ENCODE data around the gene IMMT. TPM values are rescaled to one million over a fixed set of nuclear protein-coding genes. Genes with fewer than 3 reads are reported as not detected.

IMMT gene
- total RNA-seq, 4 donors from 2014 or later = 9.7 to 63.0 (median 36.2) TPM

DNA sequence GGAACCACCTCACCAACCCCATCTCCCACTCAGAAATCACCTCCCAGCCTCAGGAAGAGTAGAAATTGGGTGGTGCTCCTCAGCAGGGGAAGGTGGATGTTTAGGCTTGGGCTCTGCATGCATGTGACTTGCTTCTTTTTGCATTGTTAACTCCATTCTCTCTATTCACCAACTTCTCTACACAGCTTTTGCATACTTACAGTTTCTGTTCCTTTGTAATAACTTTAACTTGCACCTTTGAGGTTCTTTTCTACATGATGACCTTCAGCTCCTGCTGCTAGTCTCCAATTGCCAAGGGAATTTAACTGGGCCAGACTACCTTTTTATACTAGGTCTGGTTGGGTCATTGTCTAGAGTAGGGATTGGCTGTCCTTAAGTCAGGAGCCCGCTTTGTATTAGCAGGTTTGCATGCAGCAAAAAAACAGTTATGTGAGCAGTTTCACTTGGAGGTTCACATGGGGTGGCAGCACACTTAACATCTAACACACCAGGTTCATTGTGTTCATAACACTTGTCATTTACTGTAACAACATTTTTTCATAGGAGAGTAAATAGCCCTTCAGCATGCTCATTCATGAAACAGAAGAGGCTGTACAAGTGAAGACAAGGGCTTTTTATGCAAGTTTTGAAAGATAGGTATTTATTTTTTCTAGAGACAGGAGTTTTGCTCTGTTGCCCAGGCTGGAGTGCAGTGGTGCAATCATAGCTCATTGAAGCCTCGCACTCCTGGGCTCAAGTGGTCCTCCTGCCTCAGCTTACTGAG is 16.0 kb upstream of the IMMT start:
- no peaks in the 10 kb centered on the region for H3K9me3 ChIP-seq
- no peak overlapping the region for H3K4me3 ChIP-seq
- no peak for DNase-seq
- H3K27ac ChIP-seq = no peak overlapping the region
- no peaks in the 10 kb centered on the region for H3K4me1 ChIP-seq
- no peak for TF ChIP-seq POLR2A (IDR thresholded peaks at IDR 0.05)
- TF ChIP-seq, protein P1, sequence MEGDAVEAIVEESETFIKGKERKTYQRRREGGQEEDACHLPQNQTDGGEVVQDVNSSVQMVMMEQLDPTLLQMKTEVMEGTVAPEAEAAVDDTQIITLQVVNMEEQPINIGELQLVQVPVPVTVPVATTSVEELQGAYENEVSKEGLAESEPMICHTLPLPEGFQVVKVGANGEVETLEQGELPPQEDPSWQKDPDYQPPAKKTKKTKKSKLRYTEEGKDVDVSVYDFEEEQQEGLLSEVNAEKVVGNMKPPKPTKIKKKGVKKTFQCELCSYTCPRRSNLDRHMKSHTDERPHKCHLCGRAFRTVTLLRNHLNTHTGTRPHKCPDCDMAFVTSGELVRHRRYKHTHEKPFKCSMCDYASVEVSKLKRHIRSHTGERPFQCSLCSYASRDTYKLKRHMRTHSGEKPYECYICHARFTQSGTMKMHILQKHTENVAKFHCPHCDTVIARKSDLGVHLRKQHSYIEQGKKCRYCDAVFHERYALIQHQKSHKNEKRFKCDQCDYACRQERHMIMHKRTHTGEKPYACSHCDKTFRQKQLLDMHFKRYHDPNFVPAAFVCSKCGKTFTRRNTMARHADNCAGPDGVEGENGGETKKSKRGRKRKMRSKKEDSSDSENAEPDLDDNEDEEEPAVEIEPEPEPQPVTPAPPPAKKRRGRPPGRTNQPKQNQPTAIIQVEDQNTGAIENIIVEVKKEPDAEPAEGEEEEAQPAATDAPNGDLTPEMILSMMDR (IDR thresholded peaks at IDR 0.05) = no peak
- H3K36me3 ChIP-seq = no peaks in the 10 kb centered on the region
- H3K27me3 ChIP-seq = no peaks in the 10 kb centered on the region
- intact Hi-C loops (cut with DNase I; ENCODE audit: low total_unique reads) = no loop called here

DNA sequence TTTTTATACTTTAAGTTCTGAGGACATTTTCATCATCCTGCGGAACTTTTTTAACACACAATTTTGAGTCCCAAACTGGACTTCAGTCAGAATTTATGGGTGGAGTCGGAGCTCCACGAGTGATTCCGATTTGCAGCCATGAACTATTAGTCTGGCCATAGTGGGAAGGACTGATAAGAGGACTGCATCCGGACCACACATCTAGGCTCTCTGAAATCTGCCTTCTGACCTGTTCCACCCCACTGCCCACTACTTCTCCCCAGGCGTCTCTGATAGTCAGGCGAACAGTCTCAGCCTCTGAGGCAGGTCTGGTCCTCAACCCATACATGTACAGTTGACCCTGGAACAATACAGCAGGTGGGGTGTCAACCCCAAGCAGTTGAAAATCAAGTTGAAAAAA is 9.2 kb upstream of the IMMT start:
- DNase-seq = no peak
- Histone ChIP-seq H3K36me3 (no peaks in the 10 kb centered on the region), H3K9me3 (no peaks in the 10 kb centered on the region), H3K27ac (no peak overlapping the region), H3K27me3 (no peaks in the 10 kb centered on the region), H3K4me1 (no peaks in the 10 kb centered on the region), H3K4me3 (no peak overlapping the region)
- TF ChIP-seq, protein P1 (IDR thresholded peaks at IDR 0.05) = no peak
- TF ChIP-seq POLR2A (IDR thresholded peaks at IDR 0.05) = no peak
- intact Hi-C loops (cut with DNase I; ENCODE audit: low total_unique reads) = no loop called here

DNA sequence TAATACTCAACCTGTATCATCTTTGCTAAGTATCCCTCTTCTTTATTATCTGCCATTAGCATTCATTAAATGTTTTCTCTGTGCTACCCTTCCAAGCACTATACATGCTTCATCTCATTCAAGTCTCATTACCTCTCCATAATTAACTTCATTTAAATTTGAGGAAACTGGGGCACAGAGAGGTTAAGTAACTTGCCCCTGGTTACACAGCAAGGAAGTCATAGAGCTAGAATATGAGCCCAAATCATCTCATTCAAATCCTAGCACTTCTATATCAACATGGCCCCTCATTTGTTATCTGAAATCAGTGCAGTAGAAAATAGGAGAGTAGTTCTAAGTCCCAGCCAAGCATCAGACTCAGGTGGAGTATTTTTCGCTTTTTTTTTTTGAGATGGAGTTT is 8.4 kb upstream of the IMMT start:
- H3K36me3 ChIP-seq = no peaks in the 10 kb centered on the region
- no peak overlapping the region for H3K4me3 ChIP-seq
- H3K9me3 ChIP-seq = no peaks in the 10 kb centered on the region
- intact Hi-C loops (cut with DNase I; ENCODE audit: low total_unique reads) = no loop called here
- DNase-seq = no peak
- H3K4me1 ChIP-seq = no peaks in the 10 kb centered on the region
- TF ChIP-seq POLR2A (IDR thresholded peaks at IDR 0.05) = no peak
- TF ChIP-seq, protein P1 (IDR thresholded peaks at IDR 0.05) = no peak
- no peak overlapping the region for H3K27ac ChIP-seq
- H3K27me3 ChIP-seq = no peaks in the 10 kb centered on the region

DNA sequence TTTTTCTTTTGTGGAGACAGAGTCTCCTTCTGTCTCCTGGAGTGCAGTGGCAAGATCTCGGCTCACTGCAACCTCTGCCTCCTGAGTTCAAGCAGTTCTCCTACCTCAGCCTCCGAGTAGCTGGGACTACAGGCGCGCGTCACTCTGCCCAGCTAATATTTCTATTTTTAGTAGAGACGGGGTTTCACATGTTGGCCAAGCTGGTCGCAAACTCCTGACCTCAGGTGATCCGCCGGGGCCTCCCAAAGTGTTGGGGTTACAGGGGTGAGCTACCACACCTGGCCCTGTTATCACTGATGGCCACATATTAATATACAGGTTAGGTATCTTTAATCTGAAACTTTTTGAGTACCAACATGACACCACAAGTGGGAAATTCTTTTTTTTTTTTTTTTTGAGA is 7.4 kb upstream of the IMMT start:
- no peaks in the 10 kb centered on the region for H3K36me3 ChIP-seq
- intact Hi-C loops (cut with DNase I; ENCODE audit: low total_unique reads) = no loop called here
- TF ChIP-seq, protein P1 (IDR thresholded peaks at IDR 0.05) = no peak
- TF ChIP-seq POLR2A (IDR thresholded peaks at IDR 0.05) = no peak
- H3K27me3 ChIP-seq = no peaks in the 10 kb centered on the region
- H3K27ac ChIP-seq = no peak overlapping the region
- H3K4me3 ChIP-seq = no peak overlapping the region
- DNase-seq = no peak
- H3K9me3 ChIP-seq = no peaks in the 10 kb centered on the region
- H3K4me1 ChIP-seq = no peaks in the 10 kb centered on the region

DNA sequence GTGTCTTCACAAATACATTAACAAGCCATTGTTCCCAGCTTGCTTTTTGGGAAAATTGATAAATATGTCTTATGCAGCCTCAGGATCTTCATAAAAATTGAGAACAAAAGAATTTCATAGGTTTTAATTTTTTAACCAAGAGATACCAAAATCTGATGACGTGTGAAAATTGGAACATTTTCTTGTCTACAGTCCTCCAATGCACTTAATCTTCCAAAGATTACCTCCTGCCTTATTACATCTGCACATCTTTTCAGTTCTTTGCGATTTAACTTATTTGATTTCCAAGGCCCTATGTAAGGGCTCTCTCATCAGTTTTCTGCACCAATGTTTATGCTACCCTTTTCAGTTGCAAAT is 7.1 kb upstream of the IMMT start:
- Histone ChIP-seq H3K4me1 (no peaks in the 10 kb centered on the region), H3K36me3 (no peaks in the 10 kb centered on the region), H3K4me3 (no peak overlapping the region), H3K27ac (no peak overlapping the region), H3K27me3 (no peaks in the 10 kb centered on the region), H3K9me3 (no peaks in the 10 kb centered on the region)
- no peak for TF ChIP-seq POLR2A (IDR thresholded peaks at IDR 0.05)
- TF ChIP-seq, protein P1 (IDR thresholded peaks at IDR 0.05) = no peak
- no peak for DNase-seq
- intact Hi-C loops (cut with DNase I; ENCODE audit: low total_unique reads) = no loop called here
